ENCODE results near the gene ADCY2. TPM values are rescaled to one million over a fixed set of nuclear protein-coding genes. Genes with fewer than 3 reads are reported as not detected.

ADCY2 gene
- total and polyA plus RNA-seq, 2 of the 13 experiments (the other 11 are each of a cell fraction or from before 2014, with no cell fraction given), result not detected

DNA sequence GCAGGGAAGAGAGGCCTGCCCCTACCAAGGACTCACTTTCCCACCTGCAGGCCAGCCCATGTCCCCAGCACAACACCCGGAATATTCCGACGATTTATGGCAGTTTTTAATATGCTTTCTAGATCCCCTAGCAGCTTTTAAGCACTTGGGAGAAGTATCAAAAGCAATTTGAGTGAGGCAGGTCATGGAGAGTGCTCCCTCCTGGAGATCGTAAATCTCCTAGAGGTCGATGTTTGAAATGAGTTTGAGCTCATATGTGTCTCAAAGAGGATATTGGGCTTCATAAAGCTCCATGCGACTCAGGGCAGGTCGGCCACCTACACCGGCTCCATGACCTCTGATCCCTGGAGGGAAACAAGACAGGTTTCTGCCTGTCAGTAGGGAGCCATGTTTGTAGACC, 427.7 kb downstream of the ADCY2 start:
- no peak overlapping the region for H3K27ac ChIP-seq (ENCODE audit: extremely low read length, insufficient read depth, low read length)
- TF ChIP-seq, protein P1, sequence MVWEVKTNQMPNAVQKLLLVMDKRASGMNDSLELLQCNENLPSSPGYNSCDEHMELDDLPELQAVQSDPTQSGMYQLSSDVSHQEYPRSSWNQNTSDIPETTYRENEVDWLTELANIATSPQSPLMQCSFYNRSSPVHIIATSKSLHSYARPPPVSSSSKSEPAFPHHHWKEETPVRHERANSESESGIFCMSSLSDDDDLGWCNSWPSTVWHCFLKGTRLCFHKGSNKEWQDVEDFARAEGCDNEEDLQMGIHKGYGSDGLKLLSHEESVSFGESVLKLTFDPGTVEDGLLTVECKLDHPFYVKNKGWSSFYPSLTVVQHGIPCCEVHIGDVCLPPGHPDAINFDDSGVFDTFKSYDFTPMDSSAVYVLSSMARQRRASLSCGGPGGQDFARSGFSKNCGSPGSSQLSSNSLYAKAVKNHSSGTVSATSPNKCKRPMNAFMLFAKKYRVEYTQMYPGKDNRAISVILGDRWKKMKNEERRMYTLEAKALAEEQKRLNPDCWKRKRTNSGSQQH (CRISPR knock-in tag; IDR thresholded peaks at IDR 0.05; ENCODE audit: low read depth), result no peak
- TF ChIP-seq NRL (CRISPR knock-in tag; IDR thresholded peaks at IDR 0.05; ENCODE audit: borderline replicate concordance), result no peak
- TF ChIP-seq KLF11 (CRISPR knock-in tag; IDR thresholded peaks at IDR 0.05), result no peak
- no peak for TF ChIP-seq MXD4 (CRISPR knock-in tag; IDR thresholded peaks at IDR 0.05)
- TF ChIP-seq ZNF232 (CRISPR knock-in tag; IDR thresholded peaks at IDR 0.05; ENCODE audit: borderline replicate concordance), result no peak
- TF ChIP-seq RELA (CRISPR knock-in tag; IDR thresholded peaks at IDR 0.05), result no peak
- no peak for TF ChIP-seq MEIS1 (CRISPR knock-in tag; IDR thresholded peaks at IDR 0.05; ENCODE audit: borderline replicate concordance)
- TF ChIP-seq, protein P2, sequence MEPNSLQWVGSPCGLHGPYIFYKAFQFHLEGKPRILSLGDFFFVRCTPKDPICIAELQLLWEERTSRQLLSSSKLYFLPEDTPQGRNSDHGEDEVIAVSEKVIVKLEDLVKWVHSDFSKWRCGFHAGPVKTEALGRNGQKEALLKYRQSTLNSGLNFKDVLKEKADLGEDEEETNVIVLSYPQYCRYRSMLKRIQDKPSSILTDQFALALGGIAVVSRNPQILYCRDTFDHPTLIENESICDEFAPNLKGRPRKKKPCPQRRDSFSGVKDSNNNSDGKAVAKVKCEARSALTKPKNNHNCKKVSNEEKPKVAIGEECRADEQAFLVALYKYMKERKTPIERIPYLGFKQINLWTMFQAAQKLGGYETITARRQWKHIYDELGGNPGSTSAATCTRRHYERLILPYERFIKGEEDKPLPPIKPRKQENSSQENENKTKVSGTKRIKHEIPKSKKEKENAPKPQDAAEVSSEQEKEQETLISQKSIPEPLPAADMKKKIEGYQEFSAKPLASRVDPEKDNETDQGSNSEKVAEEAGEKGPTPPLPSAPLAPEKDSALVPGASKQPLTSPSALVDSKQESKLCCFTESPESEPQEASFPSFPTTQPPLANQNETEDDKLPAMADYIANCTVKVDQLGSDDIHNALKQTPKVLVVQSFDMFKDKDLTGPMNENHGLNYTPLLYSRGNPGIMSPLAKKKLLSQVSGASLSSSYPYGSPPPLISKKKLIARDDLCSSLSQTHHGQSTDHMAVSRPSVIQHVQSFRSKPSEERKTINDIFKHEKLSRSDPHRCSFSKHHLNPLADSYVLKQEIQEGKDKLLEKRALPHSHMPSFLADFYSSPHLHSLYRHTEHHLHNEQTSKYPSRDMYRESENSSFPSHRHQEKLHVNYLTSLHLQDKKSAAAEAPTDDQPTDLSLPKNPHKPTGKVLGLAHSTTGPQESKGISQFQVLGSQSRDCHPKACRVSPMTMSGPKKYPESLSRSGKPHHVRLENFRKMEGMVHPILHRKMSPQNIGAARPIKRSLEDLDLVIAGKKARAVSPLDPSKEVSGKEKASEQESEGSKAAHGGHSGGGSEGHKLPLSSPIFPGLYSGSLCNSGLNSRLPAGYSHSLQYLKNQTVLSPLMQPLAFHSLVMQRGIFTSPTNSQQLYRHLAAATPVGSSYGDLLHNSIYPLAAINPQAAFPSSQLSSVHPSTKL (CRISPR knock-in tag; IDR thresholded peaks at IDR 0.05), result no peak
- TF ChIP-seq, protein P3, sequence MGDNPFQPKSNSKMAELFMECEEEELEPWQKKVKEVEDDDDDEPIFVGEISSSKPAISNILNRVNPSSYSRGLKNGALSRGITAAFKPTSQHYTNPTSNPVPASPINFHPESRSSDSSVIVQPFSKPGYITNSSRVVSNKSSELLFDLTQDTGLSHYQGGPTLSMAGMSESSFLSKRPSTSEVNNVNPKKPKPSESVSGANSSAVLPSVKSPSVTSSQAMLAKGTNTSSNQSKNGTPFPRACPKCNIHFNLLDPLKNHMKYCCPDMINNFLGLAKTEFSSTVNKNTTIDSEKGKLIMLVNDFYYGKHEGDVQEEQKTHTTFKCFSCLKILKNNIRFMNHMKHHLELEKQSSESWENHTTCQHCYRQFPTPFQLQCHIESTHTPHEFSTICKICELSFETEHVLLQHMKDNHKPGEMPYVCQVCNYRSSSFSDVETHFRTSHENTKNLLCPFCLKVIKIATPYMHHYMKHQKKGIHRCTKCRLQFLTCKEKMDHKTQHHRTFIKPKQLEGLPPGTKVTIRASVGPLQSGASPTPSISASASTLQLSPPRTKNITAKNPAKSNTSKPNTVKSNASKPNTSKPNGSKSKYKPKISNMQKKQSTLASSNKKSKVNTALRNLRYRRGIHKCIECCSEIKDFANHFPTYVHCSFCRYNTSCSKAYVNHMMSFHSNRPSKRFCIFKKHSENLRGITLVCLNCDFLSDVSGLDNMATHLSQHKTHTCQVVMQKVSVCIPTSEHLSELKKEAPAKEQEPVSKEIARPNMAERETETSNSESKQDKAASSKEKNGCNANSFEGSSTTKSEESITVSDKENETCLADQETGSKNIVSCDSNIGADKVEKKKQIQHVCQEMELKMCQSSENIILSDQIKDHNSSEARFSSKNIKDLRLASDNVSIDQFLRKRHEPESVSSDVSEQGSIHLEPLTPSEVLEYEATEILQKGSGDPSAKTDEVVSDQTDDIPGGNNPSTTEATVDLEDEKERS (CRISPR knock-in tag; IDR thresholded peaks at IDR 0.05), result no peak
- TF ChIP-seq, protein P4, sequence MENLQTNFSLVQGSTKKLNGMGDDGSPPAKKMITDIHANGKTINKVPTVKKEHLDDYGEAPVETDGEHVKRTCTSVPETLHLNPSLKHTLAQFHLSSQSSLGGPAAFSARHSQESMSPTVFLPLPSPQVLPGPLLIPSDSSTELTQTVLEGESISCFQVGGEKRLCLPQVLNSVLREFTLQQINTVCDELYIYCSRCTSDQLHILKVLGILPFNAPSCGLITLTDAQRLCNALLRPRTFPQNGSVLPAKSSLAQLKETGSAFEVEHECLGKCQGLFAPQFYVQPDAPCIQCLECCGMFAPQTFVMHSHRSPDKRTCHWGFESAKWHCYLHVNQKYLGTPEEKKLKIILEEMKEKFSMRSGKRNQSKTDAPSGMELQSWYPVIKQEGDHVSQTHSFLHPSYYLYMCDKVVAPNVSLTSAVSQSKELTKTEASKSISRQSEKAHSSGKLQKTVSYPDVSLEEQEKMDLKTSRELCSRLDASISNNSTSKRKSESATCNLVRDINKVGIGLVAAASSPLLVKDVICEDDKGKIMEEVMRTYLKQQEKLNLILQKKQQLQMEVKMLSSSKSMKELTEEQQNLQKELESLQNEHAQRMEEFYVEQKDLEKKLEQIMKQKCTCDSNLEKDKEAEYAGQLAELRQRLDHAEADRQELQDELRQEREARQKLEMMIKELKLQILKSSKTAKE (CRISPR knock-in tag; IDR thresholded peaks at IDR 0.05; ENCODE audit: borderline replicate concordance), result no peak
- TF ChIP-seq JUND (CRISPR knock-in tag; IDR thresholded peaks at IDR 0.05), result no peak
- TF ChIP-seq FOXP1 (IDR thresholded peaks at IDR 0.05), result no peak
- TF ChIP-seq FOXP1 (CRISPR knock-in tag; IDR thresholded peaks at IDR 0.05), result no peak
- no peak for TF ChIP-seq ZNF773 (CRISPR knock-in tag; IDR thresholded peaks at IDR 0.05; ENCODE audit: borderline replicate concordance)
- no peak for TF ChIP-seq ZFP36 (IDR thresholded peaks at IDR 0.05; ENCODE audit: borderline replicate concordance, low read depth, low read length, partially characterized antibody)
- no peak for TF ChIP-seq ZNF333 (CRISPR knock-in tag; IDR thresholded peaks at IDR 0.05; ENCODE audit: borderline replicate concordance)

More for the DNA sequence above, 427.7 kb downstream of the ADCY2 start:
- ChIA-PET POLR2A (no interaction called here), CTCF (ENCODE audit: low intra/inter-chr PET ratio, low total read pairs) (no interaction called here)
- H3K4me2 ChIP-seq (ENCODE audit: low read depth, low read length), result peak overlapping the region; percentile 33
- no peak for DNase-seq (ENCODE audit: low spot score)
- no peak overlapping the region for H2AFZ ChIP-seq (ENCODE audit: low read length)
- H3K9ac ChIP-seq (ENCODE audit: insufficient read depth, low read depth, low read length), result no peak overlapping the region
- intact Hi-C loops (cut with micrococcal nuclease; ENCODE audit: unreplicated experiment), result no loop called here
- 28% methylated on average over 5 of the region's 8 CpGs for WGBS (ENCODE audit: low lambda C conversion rate)
- no TSS peak for BruUV-seq (replicated peaks)
- ATAC-seq, result peak; percentile 52; the same call in 2 of the 3 replicates
- no peak for FAIRE-seq
- no peak overlapping the region for H3K4me3 ChIP-seq (replicated peaks in 1 of 3; ENCODE audit: insufficient read depth in 1 of 3, low read depth in 2 of 3, low read length in 3 of 3)
- peaks cover 3 to 52% of the 10 kb centered on the region in 2 experiments; a peak in 4 of 5 replicates for H3K27me3 ChIP-seq (ENCODE audit: control insufficient read depth in 1 of 2, insufficient read depth in 2 of 2, low read length in 2 of 2)
- no peaks in the 10 kb centered on the region for H3K79me2 ChIP-seq (ENCODE audit: insufficient read depth, low read length)
- no peaks in the 10 kb centered on the region for H4K20me1 ChIP-seq (ENCODE audit: insufficient read depth, low read length)
- H3K4me1 ChIP-seq (ENCODE audit: insufficient read depth, low read length), result no peaks in the 10 kb centered on the region
- no peaks in the 10 kb centered on the region for H3K9me3 ChIP-seq (ENCODE audit: low read length)
- H3K36me3 ChIP-seq (replicated peaks in 1 of 2; ENCODE audit: control insufficient read depth in 1 of 2, insufficient read depth in 2 of 2, low read length in 2 of 2), result no peaks in the 10 kb centered on the region
- in situ Hi-C loops (cut with HindIII; ENCODE audit: extremely low pct_ligation_motif_present, low pct_unique_long_range_greater_than_20kb), result no loop called here
